DMS114 treated with DMSO at 0.1 percent for 48 hours (cell line): ENCODE data around the gene PITPNB.
A peak's percentile ranks its signal among the peaks of the same experiment; 100 is the strongest.

Experiments
- DNase-seq: peaks from one replicate; lab custom pipeline; 2025; ENCODE audit not compliant: unreplicated experiment; lab: John Stamatoyannopoulos, UW

PITPNB gene

DNA sequence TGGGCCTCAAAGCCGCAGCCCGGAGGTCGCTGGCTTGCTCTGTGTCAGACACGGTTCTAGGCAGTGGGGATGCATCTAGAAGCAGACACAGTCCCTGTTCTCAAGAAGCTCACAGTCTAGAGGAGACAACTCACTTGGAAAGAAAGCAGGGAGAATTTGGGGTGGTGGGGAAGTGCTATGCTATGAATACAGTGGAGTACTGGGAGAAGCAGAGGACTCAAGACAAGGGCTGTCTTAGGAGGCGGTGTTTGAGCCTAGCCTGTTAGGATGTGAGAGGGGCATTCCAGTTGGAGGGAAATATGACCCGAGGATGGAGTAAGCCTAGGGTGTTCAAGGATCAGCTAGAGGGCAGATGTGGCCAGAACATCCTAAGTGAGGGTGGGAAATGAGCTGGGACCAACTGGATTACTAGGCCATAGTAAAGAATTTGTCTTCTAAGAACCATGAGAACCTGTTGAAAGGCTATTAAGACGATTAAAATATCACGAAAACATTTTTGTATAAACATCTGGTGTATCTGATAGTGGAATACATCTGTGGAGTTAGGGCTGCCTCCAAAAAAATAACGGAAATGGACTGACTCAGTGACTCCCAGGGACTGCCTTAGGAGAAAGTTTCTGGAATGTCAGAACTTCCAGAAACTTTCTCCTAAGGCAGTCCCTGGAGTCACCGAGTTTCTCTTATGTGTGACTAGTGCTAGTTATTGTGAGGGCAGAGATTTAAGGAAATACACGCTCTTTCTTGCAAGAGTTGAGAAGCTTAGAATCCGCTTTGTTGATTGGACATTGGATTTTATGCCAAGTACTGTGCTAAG lies 1.1 kb upstream of the PITPNB start:
- DNase-seq = peak; percentile 7

DNA sequence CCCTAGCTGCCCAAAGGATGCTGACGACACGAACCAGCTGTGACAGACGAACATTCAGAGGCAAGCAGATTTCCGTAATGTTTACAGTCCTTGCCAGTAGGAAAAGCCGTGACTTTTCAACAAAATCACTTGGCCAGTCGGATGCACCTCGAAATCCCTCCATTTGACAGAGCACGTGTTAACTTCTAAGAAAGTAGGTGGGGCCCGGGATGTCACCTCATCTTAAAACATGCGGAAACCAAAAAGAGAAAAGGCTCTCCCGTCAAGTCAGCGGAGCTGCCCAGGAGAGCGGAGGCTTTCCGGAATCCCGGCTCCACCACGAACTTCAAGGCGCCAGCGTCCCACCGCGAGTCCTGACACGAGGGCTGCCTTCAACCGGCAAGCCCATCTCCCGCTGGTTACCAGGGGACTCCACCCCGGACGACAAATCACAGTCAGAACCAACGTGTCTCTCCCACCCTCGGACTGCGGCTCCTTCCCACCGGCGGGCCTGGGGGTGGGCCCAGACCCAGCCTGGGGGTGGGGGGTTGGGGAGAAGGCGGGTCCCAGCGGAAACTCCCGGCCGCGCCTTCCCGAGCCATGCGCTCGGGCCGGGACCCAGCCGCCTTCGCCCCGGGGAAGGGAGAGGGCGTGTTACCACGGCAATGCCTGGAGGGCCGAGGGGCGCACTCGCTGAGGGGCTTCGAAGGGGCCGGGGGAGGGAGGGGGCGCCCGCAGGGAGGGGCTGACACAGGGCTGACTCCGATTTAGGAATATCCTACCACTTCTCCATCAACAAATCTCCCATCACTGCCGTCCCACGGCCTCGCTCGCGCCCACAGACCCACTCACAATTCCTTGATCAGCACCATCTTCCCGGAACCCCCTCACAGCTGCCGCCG lies 475 bp downstream of the PITPNB start:
- peak; percentile 5 for DNase-seq

DNA sequence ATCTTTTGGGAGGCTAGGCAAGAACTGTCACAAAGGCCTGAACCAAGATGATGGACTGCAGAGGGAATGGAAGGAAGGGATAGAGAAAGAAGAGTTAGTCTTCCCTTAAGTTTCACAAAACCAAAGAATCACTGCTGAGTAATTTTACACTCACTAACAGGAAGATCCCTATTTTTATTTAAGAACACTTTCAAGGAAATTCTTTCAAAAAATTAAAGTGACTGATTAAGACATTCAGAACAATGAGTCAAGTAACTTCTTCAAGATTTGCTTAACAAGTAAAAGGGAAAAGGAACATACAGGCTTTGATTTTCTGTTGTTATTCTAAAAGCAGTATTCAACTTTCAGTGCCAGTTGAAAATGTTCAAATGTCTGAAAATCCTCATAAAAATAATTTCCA lies 3.1 kb downstream of the PITPNB start:
- DNase-seq = no peak

DNA sequence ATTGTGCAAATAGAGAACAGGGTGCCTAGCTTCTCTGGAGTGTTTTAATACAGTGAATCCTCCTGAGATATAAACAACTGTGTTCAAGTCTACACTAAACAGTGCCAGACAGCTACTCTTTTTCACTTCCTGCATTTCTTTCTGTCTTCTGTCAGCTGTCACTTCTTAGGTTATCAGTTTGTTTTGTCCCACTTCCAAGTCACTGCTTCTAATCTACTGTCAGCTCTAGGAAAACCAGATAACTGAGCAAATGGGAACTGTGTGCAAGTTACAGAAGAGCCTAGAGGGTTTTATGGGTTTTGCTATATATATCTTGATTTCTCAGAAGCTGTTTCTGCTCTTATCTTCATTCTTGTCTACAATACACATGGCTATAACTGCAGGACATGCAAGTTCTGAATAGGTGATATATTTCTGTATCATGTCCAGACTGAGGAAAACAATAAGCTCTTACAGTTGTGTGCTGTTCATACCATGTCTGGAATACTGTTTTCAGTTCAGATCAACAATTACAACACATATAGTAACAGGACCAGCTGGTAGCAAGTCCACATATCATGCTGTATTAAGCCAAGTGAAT lies 5.8 kb downstream of the PITPNB start:
- no peak for DNase-seq

DNA sequence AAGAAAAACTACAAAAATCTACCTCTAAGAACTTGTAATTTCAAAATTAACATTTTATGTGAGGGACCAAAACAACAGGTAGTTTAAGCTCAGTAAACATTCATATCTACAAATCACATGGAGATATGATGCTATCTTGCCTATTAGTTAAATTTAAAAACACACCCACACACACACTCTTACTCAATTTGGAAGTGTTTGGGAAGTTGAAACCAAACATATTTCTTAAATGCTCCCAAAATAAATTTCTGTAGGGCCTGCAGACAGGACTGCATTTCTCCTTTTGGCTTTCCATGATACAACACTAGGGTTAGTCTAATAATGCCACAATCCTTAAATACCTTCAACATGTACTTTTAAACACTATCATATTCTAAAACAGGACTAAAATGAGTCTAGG lies 7.0 kb downstream of the PITPNB start:
- DNase-seq = no peak

DNA sequence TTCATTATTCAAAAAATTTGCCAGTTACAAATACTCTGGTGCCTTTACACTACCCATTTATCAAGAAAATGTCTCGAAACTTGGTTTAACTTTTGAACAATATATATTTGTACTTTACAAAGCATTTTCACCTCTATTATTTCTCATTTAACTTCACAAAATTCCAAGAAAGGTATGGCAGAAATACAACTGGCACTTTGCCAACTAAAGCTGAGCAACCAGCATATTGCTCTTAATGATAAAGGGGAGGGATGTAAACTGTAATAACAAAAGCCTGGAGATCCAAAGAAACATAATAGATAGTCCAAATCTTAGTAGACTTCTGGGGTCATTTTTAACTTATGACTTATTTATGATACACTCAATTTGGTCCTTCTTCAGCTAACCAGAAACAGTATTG lies 7.7 kb downstream of the PITPNB start:
- no peak for DNase-seq

DNA sequence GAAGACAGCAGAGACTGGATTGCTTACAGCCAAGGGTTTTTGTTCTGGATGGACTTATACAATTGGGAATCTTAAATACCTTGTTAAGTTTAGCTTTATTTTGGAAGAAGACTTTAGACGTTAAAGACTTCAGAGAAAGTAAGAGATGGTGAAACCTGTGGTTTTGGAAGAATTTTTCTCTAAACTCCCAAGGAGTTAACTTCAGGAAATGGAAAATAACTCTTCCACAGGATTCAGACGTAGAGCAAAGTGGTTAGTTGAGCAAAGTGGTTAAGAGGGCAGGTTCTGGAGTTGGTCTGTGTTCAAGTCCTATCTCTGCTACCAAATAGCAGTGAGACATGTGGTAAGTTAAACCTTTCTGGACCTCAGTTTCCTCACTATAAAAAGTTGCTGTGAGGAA lies 12.8 kb downstream of the PITPNB start:
- DNase-seq = no peak

DNA sequence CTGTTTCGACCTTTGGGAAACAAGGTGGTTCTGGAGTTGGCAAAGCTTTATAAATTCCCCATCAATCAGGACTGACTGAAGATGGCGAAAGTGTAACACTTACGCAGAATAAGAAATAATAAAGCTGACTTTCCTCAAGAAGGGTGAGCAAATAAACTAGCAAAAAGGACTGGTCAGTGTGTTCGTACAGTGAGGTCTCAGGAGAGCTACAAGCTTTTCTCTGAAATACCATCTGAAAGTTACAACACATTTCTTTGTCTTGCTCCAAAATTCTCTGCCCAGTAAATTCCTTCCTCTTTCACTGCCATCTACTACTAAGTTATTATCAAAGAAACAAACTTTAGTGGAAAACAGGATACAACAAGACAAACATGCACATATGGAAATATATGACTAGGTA lies 13.4 kb downstream of the PITPNB start:
- DNase-seq = no peak

DNA sequence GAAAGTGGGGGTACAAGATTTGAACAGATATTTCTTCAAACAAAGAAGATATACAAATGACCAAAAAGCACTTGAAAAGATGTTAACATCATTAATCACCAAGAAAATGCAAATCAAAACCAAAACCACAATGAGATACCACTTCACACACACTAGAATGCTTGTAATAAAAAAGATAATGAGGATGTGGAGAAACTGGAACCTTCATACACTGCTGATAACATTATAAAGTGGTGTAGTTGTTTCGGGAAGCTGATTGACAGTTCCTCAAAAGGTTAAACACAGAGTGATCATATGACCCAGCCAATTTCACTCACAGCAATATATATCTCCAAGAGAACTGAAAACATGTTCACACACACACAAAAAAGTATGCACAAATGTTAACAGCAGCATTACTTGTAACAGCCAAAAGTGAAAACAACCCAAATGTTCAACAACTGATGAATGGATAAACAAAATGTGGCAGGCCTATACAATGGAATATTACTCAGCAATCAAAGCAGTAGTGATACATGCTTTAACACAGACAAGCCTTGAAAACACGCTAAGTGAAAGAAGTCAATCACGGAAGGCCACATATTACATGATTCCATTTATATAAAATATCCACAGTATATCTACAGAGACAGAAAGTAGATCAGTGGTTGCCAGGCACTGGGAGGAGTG lies 15.1 kb downstream of the PITPNB start:
- no peak for DNase-seq

DNA sequence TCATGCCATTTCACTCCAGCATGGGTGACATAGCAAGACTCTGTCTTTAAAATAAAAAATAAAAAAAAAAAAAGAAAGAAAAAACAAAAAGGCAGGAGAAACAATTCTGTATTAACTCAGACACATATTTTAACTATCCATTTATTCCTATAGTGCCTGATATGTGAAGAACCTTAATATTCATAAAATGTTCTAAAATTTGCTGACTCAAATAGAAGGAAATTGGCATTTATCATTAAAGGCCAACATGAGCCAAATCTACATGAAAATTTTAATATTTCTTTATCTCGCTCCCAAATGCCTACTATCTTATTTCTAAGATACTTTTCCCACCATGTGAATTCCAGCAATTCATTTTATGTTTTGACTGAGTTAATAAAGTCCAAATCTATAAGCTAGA lies 18.9 kb downstream of the PITPNB start:
- no peak for DNase-seq

DNA sequence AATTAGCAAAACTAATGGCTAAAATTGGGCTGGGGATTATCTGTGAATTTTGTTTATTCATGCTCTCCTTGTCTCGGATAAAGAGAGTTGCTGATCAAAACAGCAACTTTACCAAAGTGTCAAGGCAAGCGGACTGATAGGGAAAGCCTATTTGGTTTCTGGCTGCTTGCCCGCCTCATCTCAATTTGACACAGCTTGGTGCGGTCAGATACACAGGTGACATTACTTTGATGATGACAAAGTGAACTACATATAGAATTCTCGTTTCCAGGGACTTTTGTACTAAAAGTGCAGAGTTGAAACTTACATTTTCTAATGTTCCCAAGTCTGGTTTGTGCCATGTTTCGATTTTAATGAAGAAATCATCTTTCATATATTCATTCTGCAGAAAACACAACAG lies 22.8 kb downstream of the PITPNB start:
- no peak for DNase-seq

DNA sequence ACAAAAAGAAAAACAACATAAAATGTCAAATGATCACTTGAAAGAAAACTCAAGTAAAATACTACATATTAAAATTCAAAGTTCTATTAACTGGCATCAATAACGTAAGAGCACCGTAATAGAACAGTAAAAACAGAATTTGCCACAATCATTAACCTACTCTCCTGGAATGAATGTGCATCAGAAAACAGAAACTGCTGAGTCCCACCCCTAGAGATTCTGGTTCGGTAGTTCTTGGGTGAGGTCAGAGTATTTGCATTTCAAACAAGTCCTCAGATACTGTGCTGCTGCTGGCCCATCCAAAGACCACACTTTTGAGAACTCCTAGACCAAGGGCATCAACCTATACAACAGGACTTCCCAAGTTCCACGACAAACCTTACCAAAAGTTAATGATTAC lies 23.5 kb downstream of the PITPNB start:
- no peak for DNase-seq

DNA sequence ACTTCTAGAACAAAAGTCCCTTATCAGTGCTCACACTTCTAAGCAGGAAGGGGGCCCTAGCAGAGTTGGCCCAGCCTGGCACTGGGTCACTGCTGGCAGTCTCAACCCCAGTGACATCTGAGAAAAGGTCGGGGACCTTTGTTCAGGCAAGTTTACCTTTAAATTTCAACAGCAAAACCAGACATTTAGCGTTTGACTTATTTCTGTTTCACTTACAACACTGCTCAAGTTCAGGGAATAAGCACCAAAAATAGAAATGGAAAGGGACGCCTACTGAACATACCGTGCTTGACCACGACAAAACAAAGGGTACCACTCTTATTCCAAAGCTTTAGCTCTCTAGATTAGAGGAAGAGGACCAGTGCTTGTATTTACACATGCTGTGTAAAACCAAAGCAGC lies 26.2 kb downstream of the PITPNB start:
- DNase-seq = no peak

DNA sequence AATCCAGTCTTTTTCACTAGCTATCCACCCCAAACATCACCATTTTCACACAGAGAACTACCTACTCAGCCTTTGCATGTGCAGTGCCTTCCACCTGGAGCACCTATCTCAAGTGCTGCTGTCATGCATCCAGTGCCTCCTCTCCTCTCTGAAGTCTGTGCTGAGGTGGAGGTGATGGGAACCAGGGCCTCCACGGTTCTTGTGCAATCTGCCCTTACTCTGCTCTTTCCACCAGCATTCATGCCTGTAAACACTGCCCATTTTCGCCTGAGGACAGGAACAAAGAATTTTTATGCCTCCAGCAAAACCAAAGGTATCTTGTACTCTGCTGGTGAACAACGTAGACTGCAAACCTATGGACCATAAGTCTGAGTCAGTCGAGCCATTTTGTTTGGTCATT lies 27.0 kb downstream of the PITPNB start:
- DNase-seq = no peak

DNA sequence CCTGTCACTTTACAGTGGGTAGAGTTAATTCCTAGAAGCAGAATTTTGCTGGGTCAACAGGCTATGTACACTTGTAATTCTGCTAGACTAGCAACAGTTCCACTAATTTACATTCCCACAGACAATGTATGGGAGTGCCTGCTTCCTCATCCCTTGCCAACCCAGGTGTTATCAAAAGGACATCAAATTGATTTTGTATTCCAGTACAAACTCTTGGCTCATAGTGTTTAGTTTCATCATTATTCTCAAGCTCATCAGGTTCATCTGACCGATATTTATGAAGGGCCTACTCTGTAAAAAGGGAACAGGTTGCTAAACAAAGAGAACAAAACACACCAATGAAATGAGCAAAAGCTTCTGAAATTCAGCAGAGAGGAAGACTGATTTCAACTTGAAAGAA lies 30.7 kb downstream of the PITPNB start:
- DNase-seq = no peak

DNA sequence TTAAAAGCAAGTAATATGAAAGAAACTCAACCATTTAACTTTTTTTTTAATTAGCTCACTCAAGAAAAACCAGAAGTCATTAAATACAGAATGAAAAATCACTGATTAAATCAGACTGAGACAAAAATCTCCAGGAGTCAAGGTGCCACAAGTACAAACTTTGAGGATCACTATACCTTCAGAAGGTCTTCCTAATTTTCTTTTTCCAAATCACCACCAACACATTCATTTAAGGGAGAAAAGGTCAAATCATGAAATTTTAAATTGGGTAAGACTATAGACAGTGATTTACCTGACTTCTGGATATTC lies 32.3 kb downstream of the PITPNB start:
- no peak for DNase-seq

DNA sequence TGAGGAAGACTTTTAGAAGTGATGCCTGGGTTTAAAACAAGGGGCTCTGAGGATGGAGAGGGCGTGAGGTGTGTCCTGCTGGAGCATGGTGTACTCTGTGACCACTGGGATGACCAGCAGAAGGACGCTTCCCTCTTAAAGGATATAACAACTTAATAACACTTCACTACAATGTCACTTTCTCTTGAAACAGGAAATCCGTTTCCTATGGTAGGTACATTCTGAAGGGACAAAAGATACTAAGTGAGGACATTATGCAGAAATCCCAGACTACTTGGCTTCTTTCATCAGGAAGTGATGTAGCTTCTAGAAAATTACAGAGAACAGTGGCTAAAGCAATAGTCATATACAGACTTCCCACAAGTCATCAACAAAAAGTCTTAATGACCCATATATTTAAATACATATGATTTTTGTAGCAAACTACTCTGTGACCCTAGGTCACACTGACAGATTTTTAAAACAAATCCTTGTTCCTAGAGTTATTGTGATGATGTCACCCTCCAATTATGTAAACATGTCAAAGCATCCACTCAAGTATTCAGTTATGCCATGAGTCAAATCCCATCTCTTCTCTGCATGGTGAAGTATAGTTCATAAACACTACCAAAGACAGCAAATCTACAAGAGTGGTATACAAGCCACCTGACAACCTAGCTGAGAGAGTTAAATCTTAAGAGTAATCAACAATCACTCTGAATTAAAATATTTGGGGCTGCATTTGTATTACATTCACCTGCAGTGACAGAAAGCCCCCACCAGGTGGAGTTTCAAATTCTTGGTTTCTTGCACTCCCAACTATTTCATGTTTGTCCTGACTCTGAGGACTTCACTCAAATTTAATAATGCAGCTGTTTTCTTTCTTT lies 32.8 kb downstream of the PITPNB start:
- DNase-seq = peak; percentile 22

DNA sequence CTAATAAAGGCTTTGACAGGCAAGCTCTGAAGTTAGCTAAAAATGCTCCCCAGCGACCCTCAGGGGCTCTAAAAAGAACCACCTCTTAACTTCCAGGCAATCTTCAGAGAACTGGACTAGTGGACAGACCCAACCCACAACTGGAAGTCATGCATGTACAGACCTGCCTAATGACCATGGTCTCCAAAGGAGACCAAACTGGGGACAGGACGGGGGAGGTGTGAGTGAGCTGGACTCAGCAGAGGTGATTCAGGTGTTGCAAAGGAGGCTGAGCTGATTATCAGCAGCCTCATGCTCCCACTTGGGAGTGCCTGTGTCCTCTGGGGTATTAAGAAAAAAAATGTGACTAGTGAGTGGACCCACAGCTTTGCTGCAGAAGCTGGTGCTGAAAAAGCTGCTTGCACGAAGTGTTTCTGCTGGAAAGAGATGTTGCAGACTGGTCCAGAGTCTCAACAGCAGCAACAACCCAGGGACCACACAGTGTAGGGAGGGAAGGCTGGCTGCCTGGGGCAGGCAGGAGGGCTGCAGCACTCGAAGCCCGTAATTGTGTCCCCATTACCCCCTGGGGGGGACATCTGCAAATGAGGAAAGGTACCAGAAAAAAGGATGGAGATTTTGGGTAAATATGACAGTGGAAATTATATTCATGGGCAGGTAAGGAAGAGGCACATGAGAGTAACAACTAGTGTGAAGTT lies 35.3 kb downstream of the PITPNB start:
- no peak for DNase-seq

DNA sequence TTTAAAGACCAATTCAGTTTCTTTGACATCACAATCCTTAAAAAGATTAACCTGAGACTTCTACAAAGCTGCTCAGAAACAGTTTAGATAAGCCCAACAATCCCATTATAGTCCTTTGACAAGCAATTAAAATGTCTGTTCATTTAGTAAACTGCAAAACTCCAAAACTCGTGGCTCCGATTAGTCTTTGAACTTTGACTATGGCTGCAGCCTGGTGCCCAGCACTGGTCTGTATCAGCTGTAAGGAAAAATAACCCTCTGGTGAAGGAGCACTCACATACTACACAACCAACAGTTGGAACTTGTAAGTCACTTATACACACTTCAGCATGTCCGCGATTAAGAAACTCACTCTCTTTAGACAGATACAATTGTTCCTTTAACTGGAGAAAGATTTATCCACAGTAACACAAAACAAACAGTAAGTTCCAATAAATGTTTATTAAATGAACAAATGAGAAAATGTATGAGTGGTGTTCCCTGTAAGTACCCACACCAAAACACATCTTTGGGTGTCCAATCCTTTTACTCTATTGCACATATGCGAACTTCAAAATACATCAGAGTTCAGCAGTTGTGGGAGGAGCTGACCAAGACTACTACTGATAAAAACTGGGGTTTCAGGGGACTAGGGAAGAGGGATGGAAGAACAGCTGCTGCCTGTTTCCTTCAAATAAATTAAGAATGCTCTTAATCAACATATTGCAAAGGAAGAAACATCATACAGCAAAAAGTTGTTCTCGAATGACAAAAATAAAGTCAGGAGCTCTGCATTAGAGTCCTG lies 36.4 kb downstream of the PITPNB start:
- DNase-seq = no peak
